ENCODE results near the gene FXYD1. TPM values are rescaled to one million over a fixed set of nuclear protein-coding genes. Genes with fewer than 3 reads are reported as not detected.

Gene FXYD1
- total RNA-seq, 2 donors from 2014 or later: 1.6 to 9.1 TPM

- TF ChIP-seq POLR2A (IDR thresholded peaks at IDR 0.05): no peak
- TF ChIP-seq, protein P1, sequence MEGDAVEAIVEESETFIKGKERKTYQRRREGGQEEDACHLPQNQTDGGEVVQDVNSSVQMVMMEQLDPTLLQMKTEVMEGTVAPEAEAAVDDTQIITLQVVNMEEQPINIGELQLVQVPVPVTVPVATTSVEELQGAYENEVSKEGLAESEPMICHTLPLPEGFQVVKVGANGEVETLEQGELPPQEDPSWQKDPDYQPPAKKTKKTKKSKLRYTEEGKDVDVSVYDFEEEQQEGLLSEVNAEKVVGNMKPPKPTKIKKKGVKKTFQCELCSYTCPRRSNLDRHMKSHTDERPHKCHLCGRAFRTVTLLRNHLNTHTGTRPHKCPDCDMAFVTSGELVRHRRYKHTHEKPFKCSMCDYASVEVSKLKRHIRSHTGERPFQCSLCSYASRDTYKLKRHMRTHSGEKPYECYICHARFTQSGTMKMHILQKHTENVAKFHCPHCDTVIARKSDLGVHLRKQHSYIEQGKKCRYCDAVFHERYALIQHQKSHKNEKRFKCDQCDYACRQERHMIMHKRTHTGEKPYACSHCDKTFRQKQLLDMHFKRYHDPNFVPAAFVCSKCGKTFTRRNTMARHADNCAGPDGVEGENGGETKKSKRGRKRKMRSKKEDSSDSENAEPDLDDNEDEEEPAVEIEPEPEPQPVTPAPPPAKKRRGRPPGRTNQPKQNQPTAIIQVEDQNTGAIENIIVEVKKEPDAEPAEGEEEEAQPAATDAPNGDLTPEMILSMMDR (IDR thresholded peaks at IDR 0.05): no peak
- no peaks in the 10 kb centered on the region for H3K36me3 ChIP-seq (replicated peaks in 1 of 2; ENCODE audit: insufficient read depth in 1 of 2, low read depth in 2 of 2)
- H3K27ac ChIP-seq: no peak overlapping the region
- intact Hi-C loops (cut with DNase I): loop anchor here (10.0 kb wide), 1 partner anchor 101 kb away; the partner anchor contains the start of gene LSR
- peaks cover 16% of the 10 kb centered on the region for H3K4me1 ChIP-seq
- 26 to 29% methylated on average over 3 of the region's 3 CpGs for WGBS, 2 donors
- DNase-seq: no peak
- H3K27me3 ChIP-seq: no peaks in the 10 kb centered on the region
- H3K4me3 ChIP-seq: no peak overlapping the region
- no peak for ATAC-seq
- H3K9me3 ChIP-seq: no peaks in the 10 kb centered on the region
Observed at GRCh38 chr19:35143818-35144217, 5.2 kb downstream of the FXYD1 start.

GRCh38 chr19:35144259-35144599, 5.6 kb downstream of the FXYD1 start:
- TF ChIP-seq POLR2A (IDR thresholded peaks at IDR 0.05): no peak
- TF ChIP-seq, protein P1 (IDR thresholded peaks at IDR 0.05): no peak
- no peaks in the 10 kb centered on the region for H3K9me3 ChIP-seq
- H3K4me3 ChIP-seq: no peak overlapping the region
- H3K27ac ChIP-seq: no peak overlapping the region
- no peak for ATAC-seq
- H3K36me3 ChIP-seq (replicated peaks in 1 of 2; ENCODE audit: insufficient read depth in 1 of 2, low read depth in 2 of 2): no peaks in the 10 kb centered on the region
- H3K27me3 ChIP-seq: no peaks in the 10 kb centered on the region
- WGBS, 2 donors: 28 to 48% methylated on average over 4 to 6 of the region's 6 CpGs
- intact Hi-C loops (cut with DNase I): loop anchor here (10.0 kb wide), 1 partner anchor 101 kb away; the partner anchor contains the start of gene LSR
- H3K4me1 ChIP-seq: peaks cover 16% of the 10 kb centered on the region
- no peak for DNase-seq

DNA sequence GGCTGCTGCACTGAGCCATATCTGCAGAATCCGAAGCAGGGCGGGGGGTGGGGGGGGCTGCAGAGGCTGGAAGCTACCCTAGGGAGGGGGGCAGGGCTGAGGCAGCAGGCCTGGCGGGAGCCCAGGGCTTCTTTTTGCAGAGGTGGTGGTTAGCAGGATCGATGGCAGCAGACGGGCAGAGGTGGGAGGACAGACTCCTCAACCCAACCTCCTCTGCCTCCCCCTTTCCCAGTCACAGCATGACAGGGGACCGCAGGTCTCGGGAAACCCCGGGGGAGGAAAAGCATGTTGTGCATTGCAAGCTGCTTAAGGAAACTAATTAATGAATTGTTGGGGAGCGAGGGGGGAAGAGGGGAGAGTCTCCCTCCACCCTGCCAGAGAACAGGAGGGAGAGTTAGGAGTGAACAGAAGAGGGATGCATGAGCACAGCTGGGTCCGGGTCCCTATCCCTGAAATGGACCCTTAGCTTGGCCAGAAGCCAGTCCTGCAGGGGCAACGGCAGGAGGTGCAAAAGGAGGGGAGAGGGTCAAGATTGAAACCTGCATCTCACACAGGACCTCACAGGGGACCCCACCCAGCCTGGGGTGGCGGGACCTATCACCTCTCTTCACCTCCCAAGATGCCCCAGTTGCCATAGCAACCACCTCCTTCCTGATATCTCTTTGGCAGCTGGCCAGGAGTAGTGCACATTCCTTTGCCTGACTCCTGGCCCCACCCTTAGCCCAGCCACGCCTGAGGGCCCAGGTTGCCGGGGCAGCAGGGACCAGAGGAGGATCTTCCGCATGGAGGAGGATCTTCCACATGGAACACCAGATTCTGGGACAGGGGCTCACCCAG, 6.2 kb downstream of the FXYD1 start:
- intact Hi-C loops (cut with DNase I): loop anchor here (10.0 kb wide), 1 partner anchor 100 kb away; the partner anchor contains the start of gene LSR
- TF ChIP-seq, protein P1 (IDR thresholded peaks at IDR 0.05): no peak
- TF ChIP-seq POLR2A (IDR thresholded peaks at IDR 0.05): no peak
- H3K4me1 ChIP-seq: peaks cover 16% of the 10 kb centered on the region
- WGBS, 2 donors: 23 to 25% methylated on average over 12 of the region's 15 CpGs
- ATAC-seq (no peak), DNase-seq (peak; percentile 30 to 66 (median 41))
- H3K27me3 ChIP-seq: no peaks in the 10 kb centered on the region
- no peak overlapping the region for H3K27ac ChIP-seq
- H3K9me3 ChIP-seq: no peaks in the 10 kb centered on the region
- no peaks in the 10 kb centered on the region for H3K36me3 ChIP-seq (replicated peaks in 1 of 2; ENCODE audit: insufficient read depth in 1 of 2, low read depth in 2 of 2)
- no peak overlapping the region for H3K4me3 ChIP-seq

GRCh38 chr19:35146746-35147459, 8.3 kb downstream of the FXYD1 start:
- 79 to 80% methylated on average over 7 of the region's 7 CpGs for WGBS, 2 donors
- no peak overlapping the region for H3K27ac ChIP-seq
- ATAC-seq (no peak), DNase-seq (no peak)
- H3K27me3 ChIP-seq: no peaks in the 10 kb centered on the region
- H3K9me3 ChIP-seq: no peaks in the 10 kb centered on the region
- H3K36me3 ChIP-seq (replicated peaks in 1 of 2; ENCODE audit: insufficient read depth in 1 of 2, low read depth in 2 of 2): no peaks in the 10 kb centered on the region
- H3K4me3 ChIP-seq: no peak overlapping the region
- intact Hi-C loops (cut with DNase I): loop anchor here (10.0 kb wide), 1 partner anchor 98 kb away; the partner anchor contains the start of gene LSR
- TF ChIP-seq POLR2A (IDR thresholded peaks at IDR 0.05): no peak
- TF ChIP-seq, protein P1 (IDR thresholded peaks at IDR 0.05): no peak
- H3K4me1 ChIP-seq: peaks cover 10% of the 10 kb centered on the region
